Calu3 (cell line): ENCODE results near the gene BTNL8. TPM values are rescaled to one million over a fixed set of nuclear protein-coding genes. Genes with fewer than 3 reads are reported as not detected.

ENCODE experiments used
- BruUV-seq: library from RNA; stranded (reverse); fragments of 400-500 nt; replicated peaks from 2 replicates; lab custom pipeline; 2021; lab: Mats Ljungman, UMichigan
- CTCF ChIA-PET: fragments of 300-600 bp; sonication (Branson Sonifier 250); formaldehyde crosslinking; loops from one replicate; lab custom pipeline; 2022; ENCODE audit warnings: antibody characterized with exemption; lab: Charles Lee
- DNase-seq: peaks from one replicate; pipeline ENCODE4 v3.0.0; 2022
- H3K27ac Mint-ChIP-seq: one replicate; pipeline ENCODE4 v1.8.0; 2022; ENCODE audit warnings: mixed read lengths; ENCODE audit not compliant: unreplicated experiment
- H3K27me3 Mint-ChIP-seq: one replicate; pipeline ENCODE4 v1.8.0; 2022; ENCODE audit warnings: mixed read lengths; ENCODE audit not compliant: unreplicated experiment
- H3K36me3 Mint-ChIP-seq: one replicate; pipeline ENCODE4 v1.8.0; 2022; ENCODE audit warnings: mild to moderate bottlenecking, moderate library complexity, mixed read lengths; ENCODE audit not compliant: insufficient read depth, unreplicated experiment
- H3K4me1 Mint-ChIP-seq: one replicate; pipeline ENCODE4 v1.8.0; 2022; ENCODE audit warnings: mild to moderate bottlenecking, low read depth, mixed read lengths; ENCODE audit not compliant: unreplicated experiment
- H3K4me3 Mint-ChIP-seq: one replicate; pipeline ENCODE4 v1.8.0; 2022; ENCODE audit warnings: mild to moderate bottlenecking, low read depth, moderate library complexity, mixed read lengths; ENCODE audit not compliant: unreplicated experiment
- H3K9me3 Mint-ChIP-seq: one replicate; pipeline ENCODE4 v1.8.0; 2022; ENCODE audit warnings: low read depth, mixed read lengths; ENCODE audit not compliant: unreplicated experiment
- CTCF ChIP-seq: fragments of 200-600 bp; IDR thresholded peaks from one replicate; pipeline ENCODE4 v1.8.0; 2022; ENCODE audit warnings: antibody characterized with exemption; ENCODE audit not compliant: unreplicated experiment
- intact Hi-C: fragments of 100-400 bp; cut with micrococcal nuclease; formaldehyde crosslinking; loops from one replicate; pipeline ENCODE4 v1.10.0; 2022; ENCODE audit not compliant: unreplicated experiment
- total RNA-seq: library from RNA; stranded (reverse); gene quantifications from 2 replicates; pipeline ENCODE4 v1.2.3, GENCODE V29; 2022

Gene BTNL8
- total RNA-seq, 1 experiment from 2014 or later = not detected

- BruUV-seq = no TSS peak
Observed at GRCh38 chr5:180908998-180909731, 10.2 kb downstream of the BTNL8 start.

DNA sequence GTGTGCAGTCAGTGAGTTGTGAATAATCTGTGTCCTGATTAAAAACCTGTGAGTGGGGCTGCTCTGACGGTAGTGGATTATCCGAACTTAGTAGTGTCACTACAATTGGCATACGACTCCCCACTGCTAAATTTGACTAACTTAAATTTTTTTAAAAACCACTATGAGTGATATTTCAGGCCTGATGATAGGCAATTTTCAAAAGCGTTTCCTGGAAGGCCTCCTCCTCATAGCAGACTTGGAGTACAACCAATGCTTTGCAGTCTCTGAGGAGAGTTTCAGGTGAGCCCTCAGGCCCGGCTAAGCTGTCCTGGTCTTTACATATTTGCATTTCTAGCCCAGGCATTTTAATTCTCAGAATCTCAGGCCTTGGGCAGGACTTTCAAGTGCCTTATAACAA, 10.8 kb downstream of the BTNL8 start:
- CTCF ChIA-PET = no interaction called here
- no peak for TF ChIP-seq CTCF
- no peaks in the 10 kb centered on the region for H3K9me3 Mint-ChIP-seq
- H3K36me3 Mint-ChIP-seq = no peaks in the 10 kb centered on the region
- no peaks in the 10 kb centered on the region for H3K4me1 Mint-ChIP-seq
- no peak overlapping the region for H3K27ac Mint-ChIP-seq
- no TSS peak for BruUV-seq
- no peaks in the 10 kb centered on the region for H3K27me3 Mint-ChIP-seq
- H3K4me3 Mint-ChIP-seq = no peak overlapping the region
- intact Hi-C loops = no loop called here
- DNase-seq = no peak

More at GRCh38 chr5:180908998-180909731, 10.2 kb downstream of the BTNL8 start:
- H3K4me1 Mint-ChIP-seq = no peaks in the 10 kb centered on the region
- intact Hi-C loops = no loop called here
- CTCF ChIA-PET = no interaction called here
- no peak overlapping the region for H3K27ac Mint-ChIP-seq
- H3K4me3 Mint-ChIP-seq = no peak overlapping the region
- no peaks in the 10 kb centered on the region for H3K27me3 Mint-ChIP-seq
- no peak for DNase-seq
- TF ChIP-seq CTCF = no peak
- no peaks in the 10 kb centered on the region for H3K36me3 Mint-ChIP-seq
- no peaks in the 10 kb centered on the region for H3K9me3 Mint-ChIP-seq

GRCh38 chr5:180910182-180910581, 11.2 kb downstream of the BTNL8 start:
- H3K27ac Mint-ChIP-seq = no peak overlapping the region
- intact Hi-C loops = no loop called here
- H3K9me3 Mint-ChIP-seq = peaks cover under 1% of the 10 kb centered on the region
- no peak overlapping the region for H3K4me3 Mint-ChIP-seq
- H3K4me1 Mint-ChIP-seq = peaks cover under 1% of the 10 kb centered on the region
- BruUV-seq = no TSS peak
- no peaks in the 10 kb centered on the region for H3K27me3 Mint-ChIP-seq
- CTCF ChIA-PET = no interaction called here
- H3K36me3 Mint-ChIP-seq = no peaks in the 10 kb centered on the region
- DNase-seq = no peak
- TF ChIP-seq CTCF = no peak

DNA sequence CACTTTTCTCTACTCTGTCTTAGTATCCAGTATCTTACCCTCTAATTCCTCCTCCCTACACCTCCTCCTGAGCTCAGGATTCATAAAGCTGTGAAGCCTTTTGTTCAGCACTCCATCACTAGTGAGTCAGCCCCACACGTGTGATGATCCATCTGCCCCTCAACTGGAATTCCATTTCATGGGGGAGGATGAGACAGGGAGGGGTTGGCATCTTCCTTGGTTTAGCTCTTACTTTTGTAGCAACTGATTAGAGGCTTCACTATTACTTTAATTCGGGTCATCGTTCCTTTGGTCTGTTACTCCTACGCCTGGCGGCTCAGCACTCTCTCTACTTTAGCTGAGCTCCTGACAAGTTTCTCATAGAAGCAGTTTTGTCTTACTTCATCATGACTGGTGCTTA, 11.8 kb downstream of the BTNL8 start:
- no peak overlapping the region for H3K27ac Mint-ChIP-seq
- H3K4me3 Mint-ChIP-seq = no peak overlapping the region
- no peaks in the 10 kb centered on the region for H3K27me3 Mint-ChIP-seq
- peaks cover 6% of the 10 kb centered on the region for H3K4me1 Mint-ChIP-seq
- peaks cover 2% of the 10 kb centered on the region for H3K9me3 Mint-ChIP-seq
- BruUV-seq = no TSS peak
- intact Hi-C loops = no loop called here
- CTCF ChIA-PET = no interaction called here
- H3K36me3 Mint-ChIP-seq = no peaks in the 10 kb centered on the region
- TF ChIP-seq CTCF = no peak
- DNase-seq = no peak
